Spleen (tissue), 11 donors: ENCODE measurements around the gene ZDHHC14. TPM values are rescaled to one million over a fixed set of nuclear protein-coding genes. Genes with fewer than 3 reads are reported as not detected.

Source experiments
- DNase-seq: peaks from one replicate; pipeline ENCODE4 v3.0.0-alpha.2; 2020
- H3K27ac ChIP-seq, 8 donors: fragments of 200-600 bp; sonication (generic) in 7 of 8; 1 replicate in 4 of 8; 2 replicates in 4 of 8; pipeline versions ENCODE4 v1.5.0 to v1.8.0; 2016 to 2021; ENCODE audit warnings: inconsistent platforms in 4 of 8, mild to moderate bottlenecking in 4 of 8, moderate library complexity in 1 of 8
- H3K27me3 ChIP-seq, 7 donors: fragments of 200-600 bp; sonication (generic) in 6 of 7; replicated peaks in 1 of 7; 1 replicate in 4 of 7; 2 replicates in 3 of 7; pipeline versions ENCODE4 v1.5.0 to v1.8.0; 2016 to 2021; ENCODE audit warnings: inconsistent platforms in 3 of 7, mild to moderate bottlenecking in 1 of 7
- H3K36me3 ChIP-seq, 6 donors: fragments of 200-600 bp; sonication (generic) in 5 of 6; 1 replicate in 4 of 6; 2 replicates in 2 of 6; pipeline versions ENCODE4 v1.5.0 to v1.8.0; 2016 to 2021; ENCODE audit warnings: inconsistent platforms in 2 of 6
- H3K4me1 ChIP-seq, 6 donors: fragments of 200-600 bp; sonication (generic) in 5 of 6; 1 replicate in 3 of 6; 2 replicates in 3 of 6; pipeline versions ENCODE4 v1.5.0 to v1.8.0; 2016 to 2021; ENCODE audit warnings: inconsistent platforms in 3 of 6
- H3K4me3 ChIP-seq, 8 donors: fragments of 200-600 bp; sonication (generic) in 7 of 8; 1 replicate in 4 of 8; 2 replicates in 4 of 8; pipeline versions ENCODE4 v1.5.0 to v1.8.0; 2016 to 2021; ENCODE audit warnings: inconsistent platforms in 4 of 8, mild to moderate bottlenecking in 4 of 8, moderate library complexity in 2 of 8
- H3K9me3 ChIP-seq, 8 donors: fragments of 200-600 bp; sonication (generic) in 7 of 8; 1 replicate in 4 of 8; 2 replicates in 4 of 8; pipeline versions ENCODE4 v1.5.0 to v1.8.0; 2016 to 2021; ENCODE audit warnings: inconsistent platforms in 4 of 8
- POLR2A ChIP-seq, 3 donors: fragments of 450-650 bp; IDR thresholded peaks; one replicate each; pipeline ENCODE4 v1.5.1; 2017; ENCODE audit warnings: antibody characterized with exemption in 3 of 3, mild to moderate bottlenecking in 1 of 3
- POLR2AphosphoS5 ChIP-seq, 3 donors: sonication (generic); formaldehyde crosslinking; IDR thresholded peaks; one replicate each; pipeline ENCODE4 v1.5.1; 2017; ENCODE audit warnings: antibody characterized with exemption in 3 of 3
- WGBS, 5 donors: extraction: QIAGEN DNeasy Blood & Tissue Kit in 3 of 5; methylation state at CpG; one replicate each; pipeline versions ENCODE4 v1.1.5 to v1.1.7; 2013 to 2018; 5-methylcytosine and 5-hydroxymethylcytosine counted together
- intact Hi-C: fragments of 100-400 bp; cut with DNase I; formaldehyde crosslinking; loops from one replicate; pipeline ENCODE4 v1.15.0; 2023; ENCODE audit warnings: low total_unique reads
- polyA plus RNA-seq, 3 donors: library from polyadenylated mRNA; stranded (reverse); fragments of 200-250 nt; gene quantifications; one replicate each; pipeline ENCODE4 v1.2.1, GENCODE V29; 2013
- total RNA-seq, 7 donors: library from RNA; depleted of rRNA in 3 of 7; stranded (reverse); fragments of >200 nt in 3 of 7; fragmentation: NEBNext Ultra II Directional in 4 of 7; extraction: Animal tissue kit (Norgen Biotek cat#: 25700) in 4 of 7; gene quantifications; one replicate each; pipeline versions ENCODE4 v1.1.0 to v1.2.1, GENCODE V29; 2016 to 2021
- TF ChIP-seq, protein P1 (sequence below), 11 experiments: fragments of 200-600 bp in 7 of 11; fragments of 450-650 bp in 4 of 11; sonication (generic) in 4 of 11; IDR thresholded peaks in 8 of 11; conservative IDR thresholded peaks in 3 of 11; 1 replicate in 7 of 11; 2 replicates in 4 of 11; pipeline versions ENCODE4 v1.4.0 to v1.8.0; 2016 to 2021; ENCODE audit warnings: antibody characterized with exemption in 11 of 11, inconsistent platforms in 4 of 11, mild to moderate bottlenecking in 1 of 11
- donor health status: healthy with polysubstance abuse.
- donor health status: DM: no; HTN: no; CAD: no; lungs with moderate emphysema.
- donor health status: DM: no; HTN: no; CAD: no.
- donor health status: Bipolar disorder and iron deficiency.
- donor health status: healthy.
- donor health status: DM: no; HTN: no; CAD: no.
- donor health status: DM: yes; HTN: yes; CAD: no.

The ZDHHC14 gene
- total and polyA plus RNA-seq, 10 donors: 7.8 to 18.2 (median 11.7) TPM

DNA sequence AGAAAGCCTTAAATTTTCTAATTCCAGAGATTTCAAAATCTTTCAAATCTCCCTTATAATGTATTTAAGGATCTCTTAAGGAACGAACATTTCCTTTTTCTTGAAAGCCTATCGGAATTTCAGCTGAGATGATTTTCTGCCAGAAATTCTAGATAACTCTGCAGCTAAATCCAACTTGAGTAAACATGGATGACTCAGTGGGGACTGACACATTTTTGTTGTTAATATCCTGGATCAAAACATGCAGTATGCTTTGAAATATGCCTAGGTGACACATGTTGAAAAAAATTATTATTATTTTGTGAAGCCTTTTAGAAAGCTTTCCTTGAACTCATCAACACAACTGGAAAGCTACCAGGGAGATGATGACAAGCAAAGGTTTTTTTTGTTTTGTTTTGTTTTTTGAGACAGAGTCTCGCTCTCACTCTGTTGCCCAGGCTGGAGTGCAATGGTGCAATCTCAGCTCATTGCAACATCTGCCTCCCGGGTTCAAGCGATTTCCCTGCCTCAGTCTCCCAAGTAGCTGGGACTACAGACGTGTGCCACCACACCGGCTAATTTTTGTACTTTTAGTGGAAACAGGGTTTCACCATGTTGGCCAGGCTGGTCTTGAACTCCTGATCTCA, 302.0 kb downstream of the ZDHHC14 start:
- 69 to 89% (median 77%) methylated on average over 7 of the region's 7 CpGs for whole genome bisulfite sequencing, 5 donors
- TF ChIP-seq POLR2A (IDR thresholded peaks at IDR 0.05) (no peak), POLR2AphosphoS5 (IDR thresholded peaks at IDR 0.05) (no peak)
- TF ChIP-seq, protein P1, sequence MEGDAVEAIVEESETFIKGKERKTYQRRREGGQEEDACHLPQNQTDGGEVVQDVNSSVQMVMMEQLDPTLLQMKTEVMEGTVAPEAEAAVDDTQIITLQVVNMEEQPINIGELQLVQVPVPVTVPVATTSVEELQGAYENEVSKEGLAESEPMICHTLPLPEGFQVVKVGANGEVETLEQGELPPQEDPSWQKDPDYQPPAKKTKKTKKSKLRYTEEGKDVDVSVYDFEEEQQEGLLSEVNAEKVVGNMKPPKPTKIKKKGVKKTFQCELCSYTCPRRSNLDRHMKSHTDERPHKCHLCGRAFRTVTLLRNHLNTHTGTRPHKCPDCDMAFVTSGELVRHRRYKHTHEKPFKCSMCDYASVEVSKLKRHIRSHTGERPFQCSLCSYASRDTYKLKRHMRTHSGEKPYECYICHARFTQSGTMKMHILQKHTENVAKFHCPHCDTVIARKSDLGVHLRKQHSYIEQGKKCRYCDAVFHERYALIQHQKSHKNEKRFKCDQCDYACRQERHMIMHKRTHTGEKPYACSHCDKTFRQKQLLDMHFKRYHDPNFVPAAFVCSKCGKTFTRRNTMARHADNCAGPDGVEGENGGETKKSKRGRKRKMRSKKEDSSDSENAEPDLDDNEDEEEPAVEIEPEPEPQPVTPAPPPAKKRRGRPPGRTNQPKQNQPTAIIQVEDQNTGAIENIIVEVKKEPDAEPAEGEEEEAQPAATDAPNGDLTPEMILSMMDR (IDR thresholded peaks at IDR 0.05 in 8 of 11, conservative IDR thresholded peaks at IDR 0.05 in 3 of 11): no peak
- H3K4me3 ChIP-seq: no peak overlapping the region
- no peak for DNase-seq
- no peaks in the 10 kb centered on the region for H3K36me3 ChIP-seq
- H3K27me3 ChIP-seq: no peaks in the 10 kb centered on the region
- intact Hi-C loops: no loop called here
- H3K9me3 ChIP-seq: no peaks in the 10 kb centered on the region
- H3K27ac ChIP-seq: no peak overlapping the region
- no peaks in the 10 kb centered on the region for H3K4me1 ChIP-seq

DNA sequence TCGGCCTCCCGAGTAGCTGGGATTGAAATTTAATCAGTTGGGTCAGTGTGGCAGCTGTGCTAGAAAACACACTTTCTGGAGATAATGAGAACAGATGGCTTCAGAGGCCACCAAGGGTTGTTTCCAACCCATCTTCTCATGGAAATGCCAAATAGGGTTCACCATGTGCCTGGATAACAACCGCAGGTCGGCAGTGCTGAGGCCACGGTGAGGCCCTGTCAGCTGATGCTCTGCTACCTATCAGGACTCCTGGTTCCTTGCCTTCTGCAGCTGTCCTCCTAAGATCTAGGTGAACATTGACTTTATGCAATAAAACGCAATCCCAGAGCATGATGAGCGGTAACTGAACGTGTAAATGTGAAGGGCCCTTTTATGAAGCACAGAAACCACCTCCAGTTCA, 302.7 kb downstream of the ZDHHC14 start:
- 91 to 97% (median 94%) methylated on average over 8 of the region's 8 CpGs for WGBS, 5 donors
- Histone ChIP-seq H3K27me3 (peaks cover 0 to 4% (median 0%) of the 10 kb centered on the region in 7 donors), H3K4me1 (no peaks in the 10 kb centered on the region), H3K27ac (no peak overlapping the region), H3K36me3 (no peaks in the 10 kb centered on the region), H3K4me3 (no peak overlapping the region), H3K9me3 (no peaks in the 10 kb centered on the region)
- intact Hi-C loops: no loop called here
- TF ChIP-seq, protein P1 (IDR thresholded peaks at IDR 0.05 in 8 of 11, conservative IDR thresholded peaks at IDR 0.05 in 3 of 11): no peak
- DNase-seq: no peak

DNA sequence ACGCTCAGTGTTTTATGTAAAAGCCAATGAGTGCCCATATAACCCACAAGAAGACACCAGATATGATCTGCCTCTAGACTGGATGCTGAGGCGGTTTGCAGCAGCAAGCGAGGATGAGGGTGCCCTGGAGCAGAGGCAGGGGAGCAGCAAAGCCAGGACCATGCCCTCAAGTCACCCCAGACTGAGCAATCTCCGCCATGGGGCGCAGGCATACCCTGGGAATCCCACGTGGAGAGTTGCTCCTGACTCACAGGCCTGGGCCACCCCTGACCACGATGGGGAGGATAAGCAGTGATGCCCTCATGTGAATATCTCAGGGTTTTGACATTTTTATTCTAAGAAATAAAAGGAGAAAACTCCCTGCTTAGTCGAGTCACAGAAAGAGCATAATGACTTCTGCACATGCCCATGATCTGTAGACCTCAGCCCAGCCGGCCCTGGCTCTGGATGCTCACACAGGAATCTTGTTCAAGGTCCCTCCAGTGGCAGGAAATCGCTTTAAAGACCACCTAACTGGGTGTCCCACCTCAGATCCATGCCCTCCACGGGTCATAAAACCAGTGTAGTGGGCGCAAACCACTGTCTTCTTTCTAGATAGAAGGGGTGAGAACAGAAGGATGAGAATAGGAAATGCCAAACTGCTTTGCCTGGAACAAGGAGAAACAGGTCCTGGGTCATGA, 303.8 kb downstream of the ZDHHC14 start:
- no peaks in the 10 kb centered on the region for H3K36me3 ChIP-seq
- WGBS, 5 donors: 72 to 85% (median 79%) methylated on average over 12 of the region's 12 CpGs
- H3K27me3 ChIP-seq: peaks cover 0 to 15% (median 0%) of the 10 kb centered on the region in 7 donors
- intact Hi-C loops: no loop called here
- H3K27ac ChIP-seq: no peak overlapping the region
- DNase-seq: no peak
- H3K4me1 ChIP-seq: no peaks in the 10 kb centered on the region
- H3K9me3 ChIP-seq: no peaks in the 10 kb centered on the region
- TF ChIP-seq POLR2A (IDR thresholded peaks at IDR 0.05) (no peak), POLR2AphosphoS5 (IDR thresholded peaks at IDR 0.05) (no peak)
- TF ChIP-seq, protein P1 (IDR thresholded peaks at IDR 0.05 in 8 of 11, conservative IDR thresholded peaks at IDR 0.05 in 3 of 11): no peak
- no peak overlapping the region for H3K4me3 ChIP-seq

DNA sequence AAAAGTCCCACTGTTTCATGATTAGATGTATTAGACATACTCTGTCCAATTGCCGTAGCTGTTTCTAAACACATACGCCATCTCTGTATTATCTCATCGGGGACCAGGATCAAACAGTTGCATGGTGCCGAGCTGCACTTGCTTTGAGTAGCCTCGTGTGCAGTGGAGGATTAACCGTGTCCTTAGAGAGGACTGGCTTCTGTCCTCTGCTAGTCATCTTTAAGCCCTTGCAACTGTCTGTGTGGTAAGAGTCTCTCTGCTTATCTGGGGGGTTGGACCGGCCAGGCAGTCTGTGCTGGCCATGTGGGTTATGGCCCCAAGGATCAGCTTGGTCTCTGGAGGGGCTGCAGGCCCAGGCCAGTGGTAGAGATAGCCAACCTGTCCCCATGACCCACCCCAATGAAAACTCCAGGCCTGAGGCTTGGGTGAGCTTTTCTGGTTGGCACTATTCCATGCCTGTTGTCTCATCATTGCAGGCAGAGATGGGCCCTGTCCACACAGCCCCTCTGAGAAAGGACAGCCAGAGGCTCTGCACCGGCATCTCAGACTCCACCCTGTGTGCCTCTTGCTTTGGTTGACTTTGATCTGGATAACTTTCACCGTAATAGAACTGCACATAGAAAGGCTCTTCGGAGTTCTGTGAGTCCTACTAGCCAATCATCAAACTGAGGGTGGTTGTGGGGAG, 304.7 kb downstream of the ZDHHC14 start:
- peaks cover 0 to 20% (median 0%) of the 10 kb centered on the region in 7 donors for H3K27me3 ChIP-seq
- no peaks in the 10 kb centered on the region for H3K4me1 ChIP-seq
- intact Hi-C loops: no loop called here
- H3K36me3 ChIP-seq: no peaks in the 10 kb centered on the region
- TF ChIP-seq POLR2A (IDR thresholded peaks at IDR 0.05): no peak
- TF ChIP-seq, protein P1 (IDR thresholded peaks at IDR 0.05 in 8 of 11, conservative IDR thresholded peaks at IDR 0.05 in 3 of 11): no peak
- TF ChIP-seq POLR2AphosphoS5 (IDR thresholded peaks at IDR 0.05): no peak
- no peak for DNase-seq
- WGBS, 5 donors: 87 to 95% (median 93%) methylated on average over 9 to 10 of the region's 10 CpGs
- no peaks in the 10 kb centered on the region for H3K9me3 ChIP-seq
- H3K4me3 ChIP-seq: no peak overlapping the region
- no peak overlapping the region for H3K27ac ChIP-seq
